ENCODE data around the gene GDPD3. TPM values are rescaled to one million over a fixed set of nuclear protein-coding genes. Genes with fewer than 3 reads are reported as not detected.
"Not testable (repeated sequence)": the region's sequence is repeated elsewhere in the genome, so short reads cannot be mapped to it uniquely, and the experiment has no call there.

Gene GDPD3
- total and polyA plus RNA-seq, 9 of the 15 experiments (the other 6 are each of a cell fraction or from before 2014, with no cell fraction given) = 0.47 to 3.9 (median 1.1) TPM

GRCh38 chr16:30114833-30115232 is 1.5 kb upstream of the GDPD3 start:
- 90% methylated on average over 6 of the region's 7 CpGs for WGBS (ENCODE audit: insufficient coverage, low coverage, missing lambda C conversion rate)
- peak; percentile 70 for TF ChIP-seq ZNF121 (CRISPR knock-in tag; conservative IDR thresholded peaks at IDR 0.05)
- Histone ChIP-seq H3K4me1 (replicated peaks in 1 of 2; ENCODE audit: control insufficient read depth in 2 of 2, insufficient read depth in 2 of 2, low read length in 2 of 2) (peaks cover 13 to 31% of the 10 kb centered on the region in 2 experiments; a peak in 4 of 5 replicates), H3K36me3 (ENCODE audit: control insufficient read depth, insufficient read depth, low read length) (peaks cover 16% of the 10 kb centered on the region; the same call in 1 of the 3 replicates)
- in situ Hi-C loops (cut with MboI); H2AFZ ChIP-seq (ENCODE audit: low read depth, low read length); FAIRE-seq; BruUV-seq (replicated peaks); CTCF ChIA-PET (ENCODE audit: low intra/inter-chr PET ratio); DNase-seq (ENCODE audit: extremely low read depth in 1 of 4, low spot score in 3 of 4); H3K9me3 ChIP-seq (replicated peaks; ENCODE audit: control insufficient read depth, insufficient read depth, low read depth, low read length); H3K4me2 ChIP-seq (ENCODE audit: insufficient read depth, low read length); intact Hi-C loops (cut with micrococcal nuclease); H3K9me1 ChIP-seq (ENCODE audit: control insufficient read depth, insufficient read depth, low read length); H3K9ac ChIP-seq (ENCODE audit: insufficient read depth in 1 of 2, low read depth in 2 of 2, low read length in 2 of 2); H3K79me2 ChIP-seq (ENCODE audit: control insufficient read depth, insufficient read depth, low read length); H4K20me1 ChIP-seq (replicated peaks; ENCODE audit: control insufficient read depth, insufficient read depth, low read length); ATAC-seq; H3K27me3 ChIP-seq (ENCODE audit: control insufficient read depth in 2 of 2, insufficient read depth in 2 of 2, low read length in 2 of 2); H3K27ac ChIP-seq (ENCODE audit: extremely low read depth, low read depth, low read length); H3K4me3 ChIP-seq: not testable (repeated sequence)
- POLR2A ChIA-PET = interaction anchor here (0.6 to 1.5 kb wide), 4 partner anchors 9 to 62 kb away, joined by 3 read pairs; partner anchors contain the start of gene ALDOA

- POLR2A ChIA-PET = interaction anchor here (0.6 to 1.5 kb wide), 4 partner anchors 9 to 423 kb away, joined by 3 read pairs; partner anchors contain the start of gene ALDOA
Measured at GRCh38 chr16:30114411-30114810, 1.1 kb upstream of the GDPD3 start.

More at GRCh38 chr16:30114411-30114810, 1.1 kb upstream of the GDPD3 start:
- BruUV-seq (replicated peaks) = no TSS peak
- ATAC-seq (no peak), FAIRE-seq (no peak), DNase-seq (ENCODE audit: extremely low read depth in 1 of 4, low spot score in 3 of 4) (no peak)
- Histone ChIP-seq H3K27ac (ENCODE audit: extremely low read depth, low read depth, low read length) (peak overlapping the region; percentile 60; the same call in 1 of the 3 replicates), H2AFZ (ENCODE audit: low read depth, low read length) (no peak overlapping the region), H3K27me3 (ENCODE audit: control insufficient read depth in 2 of 2, insufficient read depth in 2 of 2, low read length in 2 of 2) (no peaks in the 10 kb centered on the region), H3K4me3 (no peak overlapping the region), H3K9me1 (ENCODE audit: control insufficient read depth, insufficient read depth, low read length) (peaks cover 6% of the 10 kb centered on the region), H4K20me1 (replicated peaks; ENCODE audit: control insufficient read depth, insufficient read depth, low read length) (no peaks in the 10 kb centered on the region), H3K9ac (ENCODE audit: insufficient read depth in 1 of 2, low read depth in 2 of 2, low read length in 2 of 2) (peak overlapping the region in 1 of 2 experiments; percentile 40; a peak in 1 of 4 replicates), H3K4me1 (replicated peaks in 1 of 2; ENCODE audit: control insufficient read depth in 2 of 2, insufficient read depth in 2 of 2, low read length in 2 of 2) (peaks cover 13 to 31% of the 10 kb centered on the region in 2 experiments; a peak in 4 of 5 replicates), H3K9me3 (replicated peaks; ENCODE audit: control insufficient read depth, insufficient read depth, low read depth, low read length) (no peaks in the 10 kb centered on the region), H3K4me2 (ENCODE audit: insufficient read depth, low read length) (no peak overlapping the region), H3K79me2 (ENCODE audit: control insufficient read depth, insufficient read depth, low read length) (no peaks in the 10 kb centered on the region), H3K36me3 (ENCODE audit: control insufficient read depth, insufficient read depth, low read length) (peaks cover 16% of the 10 kb centered on the region; the same call in 1 of the 3 replicates)
- in situ Hi-C loops (cut with MboI) = no loop called here
- intact Hi-C loops (cut with micrococcal nuclease) = no loop called here
- CTCF ChIA-PET (ENCODE audit: low intra/inter-chr PET ratio) = no interaction called here
- TF ChIP-seq HDAC8 (tag; IDR thresholded peaks at IDR 0.05) (no peak), RBM25 (IDR thresholded peaks at IDR 0.05; ENCODE audit: low read depth, low read length, severe bottlenecking) (no peak), POU5F1 (IDR thresholded peaks at IDR 0.05; ENCODE audit: borderline replicate concordance, low read depth, low read length, partially characterized antibody) (no peak), ZNF830 (CRISPR knock-in tag; IDR thresholded peaks at IDR 0.05) (no peak), SMAD4 (CRISPR knock-in tag; conservative IDR thresholded peaks at IDR 0.05) (no peak), FOXJ3 (CRISPR knock-in tag; IDR thresholded peaks at IDR 0.05) (no peak), ELF1 (tag; IDR thresholded peaks at IDR 0.05) (no peak), MTA2 (IDR thresholded peaks at IDR 0.05; ENCODE audit: low read depth) (no peak), TEAD1 (CRISPR knock-in tag; IDR thresholded peaks at IDR 0.05) (no peak), NFE2 (IDR thresholded peaks at IDR 0.05; ENCODE audit: low read depth) (no peak), RBM14 (IDR thresholded peaks at IDR 0.05; ENCODE audit: borderline replicate concordance, insufficient read depth, low read depth, low read length) (no peak), ELF4 (CRISPR knock-in tag; IDR thresholded peaks at IDR 0.05) (no peak), CREM (IDR thresholded peaks at IDR 0.05; ENCODE audit: low read depth) (no peak), KDM5B (IDR thresholded peaks at IDR 0.05; ENCODE audit: insufficient replicate concordance, low read depth, low read length) (no peak), CBX1 (IDR thresholded peaks at IDR 0.05; ENCODE audit: low read depth) (no peak), MECOM (CRISPR knock-in tag; IDR thresholded peaks at IDR 0.05) (no peak), MEIS2 (IDR thresholded peaks at IDR 0.05; ENCODE audit: partially characterized antibody) (no peak)
- WGBS (ENCODE audit: insufficient coverage, low coverage, missing lambda C conversion rate) = 85% methylated on average over 9 of the region's 11 CpGs

All from K562 (cell line).